SJSA1 (cell line): ENCODE measurements around the gene DOK3. TPM values are rescaled to one million over a fixed set of nuclear protein-coding genes. Genes with fewer than 3 reads are reported as not detected.

Experiments
- DNase-seq, 2 experiments: peaks; one replicate each; pipeline ENCODE4 v3.0.0-alpha.2; 2015 to 2020; ENCODE audit warnings: low spot score in 2 of 2, low read depth in 1 of 2
- H3K27ac ChIP-seq: fragments of 250-450 bp; sonication (Bioruptor Pico); 2 replicates; pipeline ENCODE4 v1.5.1; 2020; ENCODE audit warnings: mild to moderate bottlenecking, moderate library complexity
- H3K27me3 ChIP-seq: fragments of 250-450 bp; sonication (Bioruptor Pico); replicated peaks from 2 replicates; pipeline ENCODE4 v1.5.1; 2020; ENCODE audit warnings: mild to moderate bottlenecking, moderate library complexity
- H3K36me3 ChIP-seq: fragments of 250-450 bp; sonication (Bioruptor Pico); 2 replicates; pipeline ENCODE4 v1.5.1; 2020; ENCODE audit warnings: mild to moderate bottlenecking
- H3K4me1 ChIP-seq: fragments of 250-450 bp; sonication (Bioruptor Pico); replicated peaks from 2 replicates; pipeline ENCODE4 v1.6.1; 2021; ENCODE audit warnings: mild to moderate bottlenecking
- H3K4me3 ChIP-seq: fragments of 250-450 bp; sonication (Bioruptor Pico); 2 replicates; pipeline ENCODE4 v1.5.1; 2020; ENCODE audit warnings: mild to moderate bottlenecking
- H3K9me3 ChIP-seq: fragments of 250-450 bp; sonication (Bioruptor Pico); replicated peaks from 2 replicates; pipeline ENCODE4 v1.5.1; 2020; ENCODE audit warnings: mild to moderate bottlenecking
- total RNA-seq: library from RNA; depleted of rRNA; stranded (reverse); fragments of >200 nt; shearing (Covaris generic); gene quantifications from 2 replicates; pipeline ENCODE4 v1.2.3, GENCODE V29; 2014

DOK3 gene
- total RNA-seq, 1 experiment from 2014 or later: 1.8 TPM

GRCh38 chr5:177528631-177529030 is 19.0 kb upstream of the DOK3 start:
- H3K36me3 ChIP-seq: peaks cover 94% of the 10 kb centered on the region
- no peaks in the 10 kb centered on the region for H3K4me1 ChIP-seq
- H3K4me3 ChIP-seq: no peak overlapping the region
- no peak for DNase-seq
- no peaks in the 10 kb centered on the region for H3K9me3 ChIP-seq
- no peaks in the 10 kb centered on the region for H3K27me3 ChIP-seq
- H3K27ac ChIP-seq: no peak overlapping the region

- Histone ChIP-seq H3K27ac (no peak overlapping the region), H3K4me3 (no peak overlapping the region), H3K9me3 (no peaks in the 10 kb centered on the region), H3K4me1 (no peaks in the 10 kb centered on the region), H3K27me3 (no peaks in the 10 kb centered on the region), H3K36me3 (peaks cover 98% of the 10 kb centered on the region)
- DNase-seq: no peak
These were observed 18.0 kb upstream of the DOK3 start for GRCh38 chr5:177527595-177527994.

GRCh38 chr5:177526791-177527190 is 17.2 kb upstream of the DOK3 start:
- Histone ChIP-seq H3K27ac (no peak overlapping the region), H3K4me3 (no peak overlapping the region), H3K9me3 (no peaks in the 10 kb centered on the region), H3K36me3 (peaks cover 94% of the 10 kb centered on the region), H3K4me1 (no peaks in the 10 kb centered on the region), H3K27me3 (no peaks in the 10 kb centered on the region)
- DNase-seq: no peak

GRCh38 chr5:177526191-177526590 is 16.6 kb upstream of the DOK3 start:
- H3K4me3 ChIP-seq: no peak overlapping the region
- H3K9me3 ChIP-seq: no peaks in the 10 kb centered on the region
- no peak overlapping the region for H3K27ac ChIP-seq
- DNase-seq: no peak
- peaks cover 95% of the 10 kb centered on the region for H3K36me3 ChIP-seq
- H3K4me1 ChIP-seq: no peaks in the 10 kb centered on the region
- no peaks in the 10 kb centered on the region for H3K27me3 ChIP-seq

GRCh38 chr5:177524941-177525655 is 15.5 kb upstream of the DOK3 start:
- H3K36me3 ChIP-seq: peaks cover 95% of the 10 kb centered on the region
- no peaks in the 10 kb centered on the region for H3K9me3 ChIP-seq
- H3K27ac ChIP-seq: no peak overlapping the region
- no peak for DNase-seq
- H3K4me3 ChIP-seq: no peak overlapping the region
- no peaks in the 10 kb centered on the region for H3K4me1 ChIP-seq
- no peaks in the 10 kb centered on the region for H3K27me3 ChIP-seq

GRCh38 chr5:177524539-177524900 is 14.9 kb upstream of the DOK3 start:
- Histone ChIP-seq H3K36me3 (peaks cover 95% of the 10 kb centered on the region), H3K27ac (no peak overlapping the region), H3K4me1 (no peaks in the 10 kb centered on the region), H3K27me3 (no peaks in the 10 kb centered on the region), H3K9me3 (no peaks in the 10 kb centered on the region), H3K4me3 (no peak overlapping the region)
- no peak for DNase-seq

GRCh38 chr5:177523711-177524538 is 14.3 kb upstream of the DOK3 start:
- peaks cover 5% of the 10 kb centered on the region for H3K4me1 ChIP-seq
- no peaks in the 10 kb centered on the region for H3K27me3 ChIP-seq
- peaks cover 95% of the 10 kb centered on the region for H3K36me3 ChIP-seq
- H3K4me3 ChIP-seq: no peak overlapping the region
- no peak overlapping the region for H3K27ac ChIP-seq
- DNase-seq: no peak
- H3K9me3 ChIP-seq: no peaks in the 10 kb centered on the region

- Histone ChIP-seq H3K27ac (no peak overlapping the region), H3K4me3 (no peak overlapping the region), H3K9me3 (no peaks in the 10 kb centered on the region), H3K27me3 (no peaks in the 10 kb centered on the region), H3K36me3 (peaks cover 77% of the 10 kb centered on the region), H3K4me1 (peaks cover 8% of the 10 kb centered on the region)
- no peak for DNase-seq
These were observed 11.4 kb upstream of the DOK3 start for GRCh38 chr5:177520916-177521513.

- Histone ChIP-seq H3K9me3 (no peaks in the 10 kb centered on the region), H3K36me3 (peaks cover 77% of the 10 kb centered on the region), H3K4me3 (no peak overlapping the region), H3K4me1 (peaks cover 14% of the 10 kb centered on the region), H3K27ac (no peak overlapping the region), H3K27me3 (no peaks in the 10 kb centered on the region)
- DNase-seq: no peak
These were observed 10.6 kb upstream of the DOK3 start for GRCh38 chr5:177520271-177520670.

GRCh38 chr5:177519463-177520235 is 10.0 kb upstream of the DOK3 start:
- no peak for DNase-seq
- Histone ChIP-seq H3K4me3 (no peak overlapping the region), H3K9me3 (no peaks in the 10 kb centered on the region), H3K36me3 (peaks cover 77% of the 10 kb centered on the region), H3K4me1 (peaks cover 14% of the 10 kb centered on the region), H3K27me3 (no peaks in the 10 kb centered on the region), H3K27ac (no peak overlapping the region)

GRCh38 chr5:177516601-177517568 is 7.3 kb upstream of the DOK3 start, which contains the start of gene DDX41:
DDX41 (minus strand) TSS chr5:177516961; CDS start chr5:177516945, 16 bp downstream.
- Histone ChIP-seq H3K4me3 (peak within 1 kb of the TSS; percentile 84), H3K27ac (peak within 1 kb of the TSS; percentile 70), H3K9me3 (no peaks in the 10 kb centered on the region), H3K27me3 (no peaks in the 10 kb centered on the region), H3K4me1 (peaks cover 14% of the 10 kb centered on the region), H3K36me3 (peaks cover 82% of the 10 kb centered on the region)
- peak; percentile 98 to 99 for DNase-seq

- H3K27me3 ChIP-seq: no peaks in the 10 kb centered on the region
- no peak overlapping the region for H3K27ac ChIP-seq
- H3K4me3 ChIP-seq: peak overlapping the region; percentile 84
- peaks cover 14% of the 10 kb centered on the region for H3K4me1 ChIP-seq
- DNase-seq: no peak
- H3K9me3 ChIP-seq: no peaks in the 10 kb centered on the region
- H3K36me3 ChIP-seq: peaks cover 82% of the 10 kb centered on the region
These were observed 6.0 kb upstream of the DOK3 start for GRCh38 chr5:177515580-177515979.
